B cell (primary cell): Measurements from ENCODE around the gene PRR7. TPM values are rescaled to one million over a fixed set of nuclear protein-coding genes. Genes with fewer than 3 reads are reported as not detected.

Experiments
- ATAC-seq: fragments of 200-7000 bp; cut with Tn5 transposase; one replicate; pipeline ENCODE4 v1.10.0; 2021; ENCODE audit warnings: low read depth, mild to moderate bottlenecking, moderate number of reproducible peaks, moderate library complexity
- CTCF ChIA-PET: fragments of 350-600 bp; sonication (Branson Sonifier 250); formaldehyde crosslinking; loops from one replicate; lab custom pipeline; 2021; ENCODE audit warnings: antibody characterized with exemption, inconsistent platforms; lab: Charles Lee
- POLR2A ChIA-PET: fragments of 350-600 bp; sonication (Branson Sonifier 250); formaldehyde crosslinking; loops from one replicate; lab custom pipeline; 2021; ENCODE audit warnings: antibody characterized with exemption; lab: Charles Lee
- DNase-seq: peaks from one replicate; pipeline ENCODE4 v3.0.0; 2013
- H2AFZ ChIP-seq: 2 replicates; pipeline ENCODE4 v1.6.1; 2012; ENCODE audit warnings: mild to moderate bottlenecking, low read depth, low read length; ENCODE audit not compliant: insufficient read depth, poor library complexity, severe bottlenecking
- H3K27ac ChIP-seq, 2 donors: 1 replicate in 1 of 2; 2 replicates in 1 of 2; pipeline ENCODE4 v1.5.1; 2012 to 2013; ENCODE audit warnings: low read length in 2 of 2, mild to moderate bottlenecking in 2 of 2, moderate library complexity in 1 of 2
- H3K27me3 ChIP-seq, 4 experiments: fragments of 200-600 bp in 1 of 4; sonication (generic) in 1 of 4; replicated peaks in 1 of 4; 1 replicate in 2 of 4; 2 replicates in 2 of 4; pipeline versions ENCODE4 v1.6.1 to v1.7.0; 2013 to 2016; ENCODE audit warnings: low read length in 3 of 4, mild to moderate bottlenecking in 2 of 4, mixed read lengths in 1 of 4, moderate library complexity in 1 of 4; ENCODE audit not compliant: insufficient read depth in 4 of 4, control insufficient read depth in 3 of 4; ENCODE audit errors: control extremely low read depth in 1 of 4
- H3K36me3 ChIP-seq, 2 experiments: replicated peaks in 1 of 2; 1 replicate in 1 of 2; 2 replicates in 1 of 2; pipeline versions ENCODE4 v1.6.1 to v1.7.1; 2013; ENCODE audit warnings: low read length in 1 of 2; ENCODE audit not compliant: insufficient read depth in 2 of 2, control insufficient read depth in 1 of 2; ENCODE audit errors: control extremely low read depth in 1 of 2, extremely low read depth in 1 of 2
- H3K4me1 ChIP-seq, 2 donors: fragments of 200-600 bp in 1 of 2; sonication (generic) in 1 of 2; 1 replicate in 1 of 2; 2 replicates in 1 of 2; pipeline versions ENCODE4 v1.5.1 to v1.6.1; 2013 to 2017; ENCODE audit warnings: low read length in 2 of 2; ENCODE audit not compliant: control insufficient read depth in 2 of 2, insufficient read depth in 2 of 2
- H3K4me2 ChIP-seq: replicated peaks from 2 replicates; pipeline ENCODE3; 2012; ENCODE audit warnings: mild to moderate bottlenecking, low read depth, low read length; ENCODE audit not compliant: poor library complexity, severe bottlenecking
- H3K4me3 ChIP-seq, 5 experiments: fragments of 200-600 bp in 1 of 5; sonication (generic) in 1 of 5; 1 replicate in 3 of 5; 2 replicates in 2 of 5; pipeline versions ENCODE4 v1.5.1 to v1.7.0; 2011 to 2016; ENCODE audit warnings: low read length in 4 of 5, mild to moderate bottlenecking in 4 of 5, low read depth in 2 of 5, control low read depth in 1 of 5, moderate library complexity in 1 of 5; ENCODE audit not compliant: insufficient read depth in 1 of 5; ENCODE audit errors: control extremely low read depth in 1 of 5, extremely low read depth in 1 of 5
- H3K79me2 ChIP-seq: fragments of 200-600 bp; sonication (generic); one replicate; pipeline ENCODE4 v1.6.0; 2016; ENCODE audit warnings: low read length; ENCODE audit not compliant: control insufficient read depth, insufficient read depth
- H3K9ac ChIP-seq: fragments of 200-600 bp; sonication (generic); 2 replicates; pipeline ENCODE4 v1.6.1; 2017; ENCODE audit warnings: mild to moderate bottlenecking, low read length, moderate library complexity
- H3K9me3 ChIP-seq, 3 donors: one replicate each; pipeline versions ENCODE4 v1.6.1 to v1.7.1; 2013; ENCODE audit warnings: low read length in 2 of 3; ENCODE audit not compliant: control insufficient read depth in 2 of 3, insufficient read depth in 1 of 3; ENCODE audit errors: control extremely low read depth in 1 of 3
- H4K20me1 ChIP-seq: 2 replicates; pipeline ENCODE4 v1.6.0; 2012; ENCODE audit warnings: mild to moderate bottlenecking, low read length; ENCODE audit not compliant: insufficient read depth, control insufficient read depth, poor library complexity, severe bottlenecking
- H3K27ac Mint-ChIP-seq: one replicate; pipeline ENCODE4 v1.8.0; 2021; ENCODE audit warnings: mixed read lengths
- H3K27me3 Mint-ChIP-seq: one replicate; pipeline ENCODE4 v1.8.0; 2021; ENCODE audit warnings: mixed read lengths
- H3K4me1 Mint-ChIP-seq: one replicate; pipeline ENCODE4 v1.8.0; 2021; ENCODE audit warnings: mixed read lengths
- H3K4me3 Mint-ChIP-seq: one replicate; pipeline ENCODE4 v1.8.0; 2021; ENCODE audit warnings: mixed read lengths
- H3K9me3 Mint-ChIP-seq: one replicate; pipeline ENCODE4 v1.8.0; 2022; ENCODE audit warnings: mixed read lengths; ENCODE audit not compliant: insufficient read depth
- EZH2 ChIP-seq: IDR thresholded peaks from 2 replicates; pipeline ENCODE4 v1.6.1; 2012; ENCODE audit warnings: borderline replicate concordance, low read depth, mild to moderate bottlenecking, moderate library complexity, low read length; ENCODE audit not compliant: insufficient read depth, poor library complexity, severe bottlenecking
- WGBS: methylation state at CpG from one replicate; pipeline ENCODE4 v1.1.5; 2013; ENCODE audit warnings: missing lambda C conversion rate; ENCODE audit not compliant: insufficient coverage; 5-methylcytosine and 5-hydroxymethylcytosine counted together
- intact Hi-C: fragments of 100-400 bp; cut with micrococcal nuclease; formaldehyde crosslinking; loops from one replicate; pipeline ENCODE4 v1.10.0; 2022
- polyA plus RNA-seq: library from polyadenylated mRNA; depleted of rRNA; stranded (reverse); fragments of >200 nt; gene quantifications from 2 replicates; pipeline ENCODE4 v1.2.3, GENCODE V29; 2012
- total RNA-seq, 2 donors: library from RNA; stranded (reverse); fragments of 120-200 nt in 1 of 2; gene quantifications; 1 replicate in 1 of 2; 2 replicates in 1 of 2; pipeline versions ENCODE4 v1.2.3 to v1.2.4, GENCODE V29; 2013 to 2022
- TF ChIP-seq, protein P1 (sequence below): fragments of 200-600 bp; IDR thresholded peaks from one replicate; pipeline ENCODE4 v1.8.0; 2022; ENCODE audit warnings: antibody characterized with exemption, mild to moderate bottlenecking

PRR7 gene
- total and polyA plus RNA-seq, 2 donors (not counting 1 experiment from before 2014, with no cell fraction given), result 4.8 to 84.4 TPM

- Histone ChIP-seq H2AFZ (no peak overlapping the region), H3K4me3 (peak overlapping the region in 3 of 5 experiments; percentile 59 to 66 (median 65)), H3K9me3 (peaks cover 0 to 10% (median 0%) of the 10 kb centered on the region in 3 donors), H3K27me3 (peaks cover 0 to 10% (median 4%) of the 10 kb centered on the region in 4 experiments), H4K20me1 (peaks cover 17% of the 10 kb centered on the region), H3K36me3 (no peaks in the 10 kb centered on the region), H3K9ac (peak overlapping the region; percentile 74), H3K4me1 (peaks cover 46 to 59% of the 10 kb centered on the region in 2 donors), H3K79me2 (peaks cover 6% of the 10 kb centered on the region), H3K27ac (no peak overlapping the region), H3K4me2 (peak overlapping the region; percentile 81)
- ChIA-PET POLR2A (interaction anchor here (0.6 to 1.1 kb wide), 3 partner anchors 40 to 118 kb away, joined by 3 to 6 read pairs (median 3); no protein-coding TSS in a partner anchor), CTCF (interaction anchor here (0.9 to 2.5 kb wide), 3 partner anchors 12 to 93 kb away, joined by 3 to 11 read pairs (median 3); no protein-coding TSS in a partner anchor)
- Mint-ChIP-seq H3K27ac (peak overlapping the region; percentile 41), H3K4me1 (peaks cover 64% of the 10 kb centered on the region), H3K4me3 (peak overlapping the region; percentile 67), H3K9me3 (no peaks in the 10 kb centered on the region), H3K27me3 (peaks cover 3% of the 10 kb centered on the region)
- no peak for ATAC-seq
- no peak for TF ChIP-seq EZH2
- TF ChIP-seq, protein P1, sequence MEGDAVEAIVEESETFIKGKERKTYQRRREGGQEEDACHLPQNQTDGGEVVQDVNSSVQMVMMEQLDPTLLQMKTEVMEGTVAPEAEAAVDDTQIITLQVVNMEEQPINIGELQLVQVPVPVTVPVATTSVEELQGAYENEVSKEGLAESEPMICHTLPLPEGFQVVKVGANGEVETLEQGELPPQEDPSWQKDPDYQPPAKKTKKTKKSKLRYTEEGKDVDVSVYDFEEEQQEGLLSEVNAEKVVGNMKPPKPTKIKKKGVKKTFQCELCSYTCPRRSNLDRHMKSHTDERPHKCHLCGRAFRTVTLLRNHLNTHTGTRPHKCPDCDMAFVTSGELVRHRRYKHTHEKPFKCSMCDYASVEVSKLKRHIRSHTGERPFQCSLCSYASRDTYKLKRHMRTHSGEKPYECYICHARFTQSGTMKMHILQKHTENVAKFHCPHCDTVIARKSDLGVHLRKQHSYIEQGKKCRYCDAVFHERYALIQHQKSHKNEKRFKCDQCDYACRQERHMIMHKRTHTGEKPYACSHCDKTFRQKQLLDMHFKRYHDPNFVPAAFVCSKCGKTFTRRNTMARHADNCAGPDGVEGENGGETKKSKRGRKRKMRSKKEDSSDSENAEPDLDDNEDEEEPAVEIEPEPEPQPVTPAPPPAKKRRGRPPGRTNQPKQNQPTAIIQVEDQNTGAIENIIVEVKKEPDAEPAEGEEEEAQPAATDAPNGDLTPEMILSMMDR, result peak; percentile 15
- peak; percentile 37 for DNase-seq
- 83% methylated on average over 12 of the region's 12 CpGs for WGBS
- intact Hi-C loops, result no loop called here
Observed at GRCh38 chr5:177496070-177496726, 49.6 kb downstream of the PRR7 start.
